ENCODE results near the gene SH3GL1.

SH3GL1 gene

GRCh38 chr19:4434391-4434790 lies 34.0 kb upstream of the SH3GL1 start:
- DNase-seq (ENCODE audit: low read depth, low spot score) = no peak
- H3K4me3 ChIP-seq (ENCODE audit: low read length) = no peak overlapping the region

GRCh38 chr19:4432918-4433506 lies 32.7 kb upstream of the SH3GL1 start:
- no peak overlapping the region for H3K4me3 ChIP-seq (ENCODE audit: low read length)
- DNase-seq (ENCODE audit: low read depth, low spot score) = no peak

DNA sequence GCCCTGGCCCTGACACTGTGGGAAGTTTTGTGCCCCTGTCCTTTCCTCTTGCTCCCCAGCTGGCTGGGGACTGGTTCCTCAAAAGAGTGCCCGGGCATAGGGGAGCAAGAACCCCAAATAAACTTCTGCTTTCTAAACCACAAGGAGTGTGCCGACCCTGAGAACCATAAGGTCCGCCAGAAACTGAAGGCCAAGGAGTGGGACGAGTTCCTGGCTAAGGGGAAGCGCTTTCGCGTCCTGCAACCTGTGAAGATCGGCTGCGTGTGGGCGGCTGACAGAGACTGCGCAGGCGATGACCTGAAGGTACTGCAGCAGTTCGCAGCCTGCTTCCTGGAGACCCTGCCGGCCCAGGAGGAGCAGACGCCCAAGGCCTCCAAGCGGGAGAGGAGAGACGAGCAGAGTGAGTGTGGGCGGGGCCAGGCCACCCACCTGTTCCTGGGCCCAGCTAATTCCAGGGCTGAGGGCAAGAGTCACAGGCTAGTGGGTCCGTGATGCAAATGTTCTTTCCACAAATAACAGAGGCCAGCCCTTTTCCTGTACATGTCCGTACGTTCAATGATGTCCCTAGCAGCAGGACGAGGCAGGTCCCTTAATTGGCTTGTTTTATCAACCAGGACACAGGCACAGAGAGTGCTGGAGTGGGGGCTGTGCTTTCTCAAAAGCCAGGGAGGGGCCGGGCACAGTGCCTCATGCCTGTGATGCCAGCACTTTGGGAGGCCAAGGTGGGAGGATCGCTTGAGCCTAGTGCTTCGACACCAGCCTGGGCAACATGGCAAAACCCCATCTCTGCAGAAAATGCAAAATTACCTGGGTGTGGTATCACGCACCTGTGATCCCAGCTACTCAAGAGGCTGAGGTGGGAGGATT lies 31.7 kb upstream of the SH3GL1 start:
- H3K4me3 ChIP-seq (ENCODE audit: low read length) = no peak overlapping the region
- DNase-seq (ENCODE audit: low read depth, low spot score) = no peak

DNA sequence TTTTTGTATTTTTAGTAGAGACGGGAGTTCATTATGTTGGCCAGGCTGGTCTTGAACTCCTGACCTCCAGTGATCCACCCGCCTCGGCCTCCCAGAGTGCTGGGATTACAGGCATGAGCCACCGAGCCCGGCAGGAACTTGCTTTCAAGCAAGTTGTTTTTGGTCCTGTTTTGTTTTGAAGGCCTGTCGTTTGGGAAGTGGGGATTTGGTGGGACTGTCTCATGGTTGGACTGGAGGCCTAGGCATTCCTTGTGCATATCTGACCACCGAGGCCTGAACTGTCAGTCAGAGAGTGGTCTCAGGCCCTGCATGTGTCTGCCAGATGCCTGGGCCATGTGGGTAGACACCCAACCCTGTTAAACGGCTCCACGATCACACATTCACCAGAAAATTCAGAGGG lies 30.9 kb upstream of the SH3GL1 start:
- no peak for DNase-seq (ENCODE audit: low read depth, low spot score)
- H3K4me3 ChIP-seq (ENCODE audit: low read length) = no peak overlapping the region

GRCh38 chr19:4430760-4431159 lies 30.4 kb upstream of the SH3GL1 start:
- no peak for DNase-seq (ENCODE audit: low read depth, low spot score)
- H3K4me3 ChIP-seq (ENCODE audit: low read length) = no peak overlapping the region

- H3K4me3 ChIP-seq (ENCODE audit: low read length) = no peak overlapping the region
- DNase-seq (ENCODE audit: low read depth, low spot score) = no peak
Measured at GRCh38 chr19:4429771-4430171, 29.4 kb upstream of the SH3GL1 start.

- DNase-seq (ENCODE audit: low read depth, low spot score) = no peak
- no peak overlapping the region for H3K4me3 ChIP-seq (ENCODE audit: low read length)
Measured at GRCh38 chr19:4429256-4429655, 28.9 kb upstream of the SH3GL1 start.

DNA sequence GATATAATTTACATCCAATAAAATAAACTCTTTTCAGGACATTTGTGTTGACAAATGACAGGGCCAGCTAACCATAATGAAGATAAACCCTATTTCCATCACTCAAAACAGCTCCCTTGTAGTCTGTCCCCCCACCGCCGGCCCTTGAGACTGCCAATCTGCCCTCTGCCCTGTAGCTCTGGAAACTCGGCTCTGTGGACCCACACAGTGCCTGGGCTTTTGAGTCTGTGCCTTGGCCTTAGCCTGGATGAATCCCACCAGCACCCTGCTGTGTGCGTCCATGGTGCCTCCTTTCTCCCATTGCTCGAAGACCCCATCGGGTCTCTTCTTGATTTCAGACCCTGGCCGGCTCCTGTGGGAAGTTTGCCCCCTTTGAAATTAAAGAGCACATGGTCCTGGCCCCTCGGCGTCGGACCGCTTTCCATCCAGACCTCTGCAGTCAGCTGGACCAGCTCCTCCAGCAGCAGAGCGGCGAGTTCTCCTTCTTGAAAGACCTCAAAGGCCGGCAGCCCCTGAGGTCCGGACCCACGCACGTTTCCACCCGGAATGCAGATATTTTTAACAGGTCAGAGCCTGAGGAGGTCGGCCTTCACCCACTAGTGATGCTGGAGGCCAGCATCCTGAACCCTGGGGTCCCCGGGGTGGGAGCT lies 28.1 kb upstream of the SH3GL1 start:
- no peak for DNase-seq (ENCODE audit: low read depth, low spot score)
- no peak overlapping the region for H3K4me3 ChIP-seq (ENCODE audit: low read length)

- DNase-seq (ENCODE audit: low read depth, low spot score) = no peak
- H3K4me3 ChIP-seq (ENCODE audit: low read length) = no peak overlapping the region
Measured at GRCh38 chr19:4425537-4425936, 25.2 kb upstream of the SH3GL1 start.

- no peak for DNase-seq (ENCODE audit: low read depth, low spot score)
- H3K4me3 ChIP-seq (ENCODE audit: low read length) = no peak overlapping the region
Measured at GRCh38 chr19:4423416-4424126, 23.2 kb upstream of the SH3GL1 start.

- H3K4me3 ChIP-seq (ENCODE audit: low read length) = no peak overlapping the region
- DNase-seq (ENCODE audit: low read depth, low spot score) = no peak
Measured at GRCh38 chr19:4416268-4416667, 15.9 kb upstream of the SH3GL1 start.

- H3K4me3 ChIP-seq (ENCODE audit: low read length) = no peak overlapping the region
- DNase-seq (ENCODE audit: low read depth, low spot score) = no peak
Measured at GRCh38 chr19:4415352-4415751, 15.0 kb upstream of the SH3GL1 start.

- H3K4me3 ChIP-seq (ENCODE audit: low read length) = no peak overlapping the region
- DNase-seq (ENCODE audit: low read depth, low spot score) = no peak
Measured at GRCh38 chr19:4414800-4415321, 14.5 kb upstream of the SH3GL1 start.

DNA sequence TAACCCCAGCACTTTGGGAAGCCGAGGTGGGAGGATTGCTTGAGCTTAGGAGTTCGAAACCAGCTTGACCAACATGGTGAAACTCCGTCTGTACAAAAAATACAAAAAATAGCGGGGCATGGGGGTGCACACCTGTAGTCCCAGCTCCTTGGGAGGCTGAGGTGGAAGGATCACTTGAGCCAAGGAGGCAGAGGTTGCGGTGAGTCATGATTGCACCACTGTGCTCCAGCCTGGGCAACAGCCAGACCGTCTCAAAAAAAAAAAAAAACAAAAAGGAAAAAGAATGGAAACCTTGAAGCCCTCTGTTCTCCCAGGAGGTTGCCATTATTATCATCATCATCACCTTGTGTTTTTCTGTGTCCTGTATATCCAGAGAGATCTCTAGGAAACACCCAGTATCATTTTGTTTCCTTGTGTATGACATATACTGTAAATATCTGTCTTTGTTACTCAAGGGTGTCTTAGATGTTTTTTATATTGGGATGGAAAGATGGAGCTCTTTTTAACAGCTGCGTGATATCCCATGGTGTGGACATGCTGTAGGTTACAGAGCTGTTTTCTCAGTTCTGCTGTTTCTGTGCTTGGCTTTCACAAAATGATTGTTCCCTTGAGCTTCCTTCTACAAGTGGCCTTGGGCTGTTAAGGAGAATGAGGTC lies 13.9 kb upstream of the SH3GL1 start:
- DNase-seq (ENCODE audit: low read depth, low spot score) = no peak
- no peak overlapping the region for H3K4me3 ChIP-seq (ENCODE audit: low read length)

DNA sequence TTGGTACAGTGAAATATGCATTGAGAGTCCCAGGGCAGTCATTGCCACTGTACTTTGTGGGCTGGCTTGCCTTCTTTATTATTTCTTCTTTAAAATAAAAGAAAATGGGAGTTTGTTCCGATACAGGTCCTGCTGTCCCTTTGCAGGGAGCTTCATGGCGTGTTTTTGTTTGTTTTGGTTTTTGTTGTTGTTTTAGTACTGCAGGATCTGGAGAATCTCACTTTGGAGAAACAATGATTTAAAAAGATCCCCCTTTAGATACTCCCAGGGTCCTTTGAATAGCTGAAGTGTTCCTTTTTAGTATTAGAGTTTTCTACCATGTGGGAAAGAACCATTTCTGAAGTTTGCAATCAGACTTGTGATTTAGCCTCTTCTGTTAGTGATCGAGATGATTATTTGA lies 13.2 kb upstream of the SH3GL1 start:
- DNase-seq (ENCODE audit: low read depth, low spot score) = no peak
- H3K4me3 ChIP-seq (ENCODE audit: low read length) = no peak overlapping the region

- DNase-seq (ENCODE audit: low read depth, low spot score) = no peak
- H3K4me3 ChIP-seq (ENCODE audit: low read length) = no peak overlapping the region
Measured at GRCh38 chr19:4409123-4409933, 9.0 kb upstream of the SH3GL1 start.

- no peak for DNase-seq (ENCODE audit: low read depth, low spot score)
- H3K4me3 ChIP-seq (ENCODE audit: low read length) = no peak overlapping the region
Measured at GRCh38 chr19:4406626-4407025, 6.3 kb upstream of the SH3GL1 start.

GRCh38 chr19:4405977-4406376 lies 5.6 kb upstream of the SH3GL1 start:
- no peak overlapping the region for H3K4me3 ChIP-seq (ENCODE audit: low read length)
- DNase-seq (ENCODE audit: low read depth, low spot score) = no peak
